Measurements from ENCODE around the gene FARS2.

GRCh38 chr6:5652406-5653137, 391.3 kb downstream of the FARS2 start:
- TF ChIP-seq CTCF (conservative IDR thresholded peaks at IDR 0.05; ENCODE audit: low read length) (no peak), EZH2phosphoT487 (IDR thresholded peaks at IDR 0.05; ENCODE audit: borderline replicate concordance, low read depth, low read length) (no peak)
